Heart left ventricle (tissue), 16 donors: Measurements from ENCODE around the gene IFRD1. TPM values are rescaled to one million over a fixed set of nuclear protein-coding genes. Genes with fewer than 3 reads are reported as not detected.

Experiments used
- ATAC-seq, 4 donors: fragments of 200-7000 bp; cut with Tn5 transposase; one replicate each; pipeline ENCODE4 v1.9.1; 2020 to 2022; ENCODE audit warnings: moderate library complexity in 4 of 4, mild to moderate bottlenecking in 3 of 4, moderate number of reproducible peaks in 1 of 4
- DNase-seq, 5 donors: peaks; one replicate each; pipeline ENCODE4 v3.0.0-alpha.2; 2020
- H3K27ac ChIP-seq, 12 donors: fragments of 200-600 bp; sonication (generic) in 4 of 12; one replicate each; pipeline versions ENCODE4 v1.5.0 to v1.8.0; 2016 to 2022; ENCODE audit warnings: mild to moderate bottlenecking in 2 of 12
- H3K27me3 ChIP-seq, 9 donors: fragments of 200-600 bp; sonication (generic) in 2 of 9; one replicate each; pipeline versions ENCODE4 v1.5.1 to v1.8.0; 2016 to 2022; ENCODE audit warnings: mild to moderate bottlenecking in 3 of 9
- H3K36me3 ChIP-seq, 9 donors: fragments of 200-600 bp; sonication (generic) in 2 of 9; one replicate each; pipeline versions ENCODE4 v1.5.0 to v1.8.0; 2018 to 2022; ENCODE audit warnings: mild to moderate bottlenecking in 2 of 9
- H3K4me1 ChIP-seq, 12 donors: fragments of 200-600 bp; sonication (generic) in 4 of 12; one replicate each; pipeline versions ENCODE4 v1.5.0 to v1.8.0; 2016 to 2022; ENCODE audit warnings: mild to moderate bottlenecking in 3 of 12
- H3K4me3 ChIP-seq, 12 donors: fragments of 200-600 bp; sonication (generic) in 4 of 12; one replicate each; pipeline versions ENCODE4 v1.5.0 to v1.8.0; 2017 to 2022; ENCODE audit warnings: mild to moderate bottlenecking in 9 of 12, moderate library complexity in 4 of 12
- H3K9me3 ChIP-seq, 12 donors: fragments of 200-600 bp; sonication (generic) in 4 of 12; one replicate each; pipeline versions ENCODE4 v1.5.0 to v1.8.0; 2016 to 2022; ENCODE audit warnings: mild to moderate bottlenecking in 1 of 12
- CTCF ChIP-seq, 12 donors: fragments of 200-600 bp; sonication (generic) in 4 of 12; IDR thresholded peaks; one replicate each; pipeline versions ENCODE4 v1.5.0 to v1.8.0; 2018 to 2022; ENCODE audit warnings: antibody characterized with exemption in 12 of 12, mild to moderate bottlenecking in 5 of 12
- POLR2A ChIP-seq, 2 donors: fragments of 450-650 bp; IDR thresholded peaks; one replicate each; pipeline ENCODE4 v1.6.1; 2017; ENCODE audit warnings: antibody characterized with exemption in 2 of 2, mild to moderate bottlenecking in 2 of 2, moderate library complexity in 2 of 2
- WGBS, 4 donors: extraction: QIAGEN DNeasy Blood & Tissue Kit in 2 of 4; methylation state at CpG; one replicate each; pipeline versions ENCODE4 v1.1.5 to v1.1.7; 2013 to 2018; 5-methylcytosine and 5-hydroxymethylcytosine counted together
- intact Hi-C, 10 donors: fragments of 100-400 bp; cut with DNase I; formaldehyde crosslinking; loops; one replicate each; pipeline versions ENCODE4 v1.11.1 to v1.14.2; 2022
- polyA plus RNA-seq, 2 donors: library from polyadenylated mRNA; stranded (reverse); fragments of 200-250 nt; gene quantifications; one replicate each; pipeline ENCODE4 v1.2.3, GENCODE V29; 2013
- total RNA-seq, 9 donors: library from RNA; depleted of rRNA in 2 of 9; stranded (reverse); fragments of >200 nt in 2 of 9; fragmentation: NEBNext Ultra II Directional in 3 of 9; extraction: Animal tissue kit (Norgen Biotek cat#: 25700) in 3 of 9; gene quantifications; one replicate each; pipeline versions ENCODE4 v1.1.0 to v1.2.4, GENCODE V29; 2016 to 2023
- donor health status: ischemic (EF 13 %, LVEDD 7.1; RV severe dilation, severe dysfunction).
- donor health status: healthy with polysubstance abuse.
- donor health status: DM: no; HTN: yes; CAD: no.
- donor health status: DM: no; HTN: no; CAD: no.
- donor health status: ischemic (EF 25% LVEDD 6.9; RV normal size, moderate dysfunction).
- donor health status: ischemic (EF 25% LVEDD 5.7; RV mildly dilated, moderate dysfunction).
- donor health status: healthy.
- donor health status: DM: yes; HTN: yes; CAD: no.
- donor health status: ischemic (EF 35%, LVEDD 5.7; RV mildly dilated, moderate dysfunction).
- donor health status: nonischemic (EF 11% LVEDD 7.7; RV severe dilation, severe dysfunction).
- donor health status: DM: yes; HTN: yes; CAD: no.
- donor health status: PGD.
- donor health status: ischemic (EF 29% LVEDD 5.4; RV normal size, mild dysfunction).
- donor health status: nonischemic (EF 23%, LVEDD 6.1; RV moderate dilation, normal function).

Gene IFRD1
- total and polyA plus RNA-seq, 11 donors, result 11.3 to 74.7 (median 28.1) TPM

GRCh38 chr7:112504093-112504695 is 53.9 kb downstream of the IFRD1 start:
- Histone ChIP-seq H3K36me3 (no peaks in the 10 kb centered on the region), H3K27ac (peak overlapping the region in 9 of 12 donors; percentile 15 to 74 (median 46)), H3K9me3 (no peaks in the 10 kb centered on the region), H3K27me3 (no peaks in the 10 kb centered on the region), H3K4me3 (no peak overlapping the region), H3K4me1 (peaks cover 0 to 33% (median 9%) of the 10 kb centered on the region in 12 donors)
- DNase-seq (no peak), ATAC-seq (peak; percentile 53 to 74 (median 66))
- intact Hi-C loops, result loop anchor here in 1 of 10 donors (5.0 kb wide), 1 partner anchor 393 kb away; no protein-coding TSS in a partner anchor
- no peak for TF ChIP-seq CTCF (IDR thresholded peaks at IDR 0.05)
- TF ChIP-seq POLR2A (IDR thresholded peaks at IDR 0.05), result no peak
- WGBS, 4 donors, result 60 to 66% (median 61%) methylated on average over 5 of the region's 5 CpGs

- H3K4me3 ChIP-seq, result no peak overlapping the region
- H3K27me3 ChIP-seq, result no peaks in the 10 kb centered on the region
- intact Hi-C loops, result no loop called here
- ATAC-seq, result peak in 2 of 4 donors; percentile 27 to 29
- DNase-seq, result no peak
- peaks cover 0 to 36% (median 14%) of the 10 kb centered on the region in 12 donors for H3K4me1 ChIP-seq
- TF ChIP-seq CTCF (IDR thresholded peaks at IDR 0.05) (peak in 3 of 12 donors; percentile 5 to 26 (median 21)), POLR2A (IDR thresholded peaks at IDR 0.05) (no peak)
- H3K36me3 ChIP-seq, result no peaks in the 10 kb centered on the region
- H3K27ac ChIP-seq, result peak overlapping the region in 1 of 12 donors; percentile 43
- H3K9me3 ChIP-seq, result no peaks in the 10 kb centered on the region
- WGBS, 4 donors, result 69 to 78% (median 73%) methylated on average over 2 of the region's 2 CpGs
Observed at GRCh38 chr7:112505495-112505894, 55.2 kb downstream of the IFRD1 start.

GRCh38 chr7:112508404-112508803 is 58.1 kb downstream of the IFRD1 start:
- no peak overlapping the region for H3K4me3 ChIP-seq
- no peak overlapping the region for H3K27ac ChIP-seq
- no peaks in the 10 kb centered on the region for H3K36me3 ChIP-seq
- ATAC-seq (no peak), DNase-seq (no peak)
- intact Hi-C loops, result no loop called here
- TF ChIP-seq POLR2A (IDR thresholded peaks at IDR 0.05), result no peak
- no peak for TF ChIP-seq CTCF (IDR thresholded peaks at IDR 0.05)
- peaks cover 0 to 24% (median 11%) of the 10 kb centered on the region in 12 donors for H3K4me1 ChIP-seq
- no peaks in the 10 kb centered on the region for H3K27me3 ChIP-seq
- H3K9me3 ChIP-seq, result no peaks in the 10 kb centered on the region
- 76 to 88% (median 81%) methylated on average over 1 of the region's 1 CpG for WGBS, 4 donors

- peaks cover 0 to 18% (median 8%) of the 10 kb centered on the region in 12 donors for H3K4me1 ChIP-seq
- H3K27me3 ChIP-seq, result no peaks in the 10 kb centered on the region
- H3K9me3 ChIP-seq, result no peaks in the 10 kb centered on the region
- ATAC-seq (no peak), DNase-seq (no peak)
- H3K36me3 ChIP-seq, result no peaks in the 10 kb centered on the region
- no peak overlapping the region for H3K27ac ChIP-seq
- intact Hi-C loops, result no loop called here
- no peak for TF ChIP-seq POLR2A (IDR thresholded peaks at IDR 0.05)
- no peak for TF ChIP-seq CTCF (IDR thresholded peaks at IDR 0.05)
- WGBS, 4 donors, result 79 to 80% (median 79%) methylated on average over 5 of the region's 5 CpGs
- H3K4me3 ChIP-seq, result no peak overlapping the region
Observed at GRCh38 chr7:112509402-112509801, 59.1 kb downstream of the IFRD1 start.
